Epithelial cell of esophagus (primary cell): Measurements from ENCODE around the gene SERINC4.

ENCODE experiments used
- DNase-seq: peaks from one replicate; pipeline ENCODE4 v3.0.0; 2010; ENCODE audit warnings: low read depth
- H3K4me3 ChIP-seq: 2 replicates; pipeline ENCODE4 v1.5.1; 2011; ENCODE audit warnings: mild to moderate bottlenecking, low read length, control low read depth
- CTCF ChIP-seq: IDR thresholded peaks from 2 replicates; pipeline ENCODE4 v1.5.1; 2011; ENCODE audit warnings: low read depth, mild to moderate bottlenecking, low read length, control low read depth, inconsistent platforms; ENCODE audit not compliant: insufficient read depth; ENCODE audit errors: missing control alignments

SERINC4 gene

GRCh38 chr15:43776718-43777266 lies 23.2 kb downstream of the SERINC4 start, which contains the start of gene ELL3:
Gene ELL3, minus strand, starts transcription at chr15:43776966. Its CDS starts 65 bp downstream, at chr15:43776901.
- peak; percentile 90 for DNase-seq

GRCh38 chr15:43776101-43776717 lies 23.8 kb downstream of the SERINC4 start:
- TF ChIP-seq CTCF, result no peak
- DNase-seq, result peak; percentile 36
- H3K4me3 ChIP-seq, result peak overlapping the region; percentile 93

More at GRCh38 chr15:43776718-43777266, 23.2 kb downstream of the SERINC4 start, which contains the start of gene ELL3:
- no peak for TF ChIP-seq CTCF
- H3K4me3 ChIP-seq, result peak within 1 kb of the TSS; percentile 93

- peak; percentile 81 for TF ChIP-seq CTCF
- H3K4me3 ChIP-seq, result peak overlapping the region; percentile 93
- DNase-seq, result peak; percentile 87
These were observed 24.5 kb downstream of the SERINC4 start for GRCh38 chr15:43775411-43775965.

GRCh38 chr15:43774062-43774461 lies 26.0 kb downstream of the SERINC4 start:
- DNase-seq, result no peak
- no peak for TF ChIP-seq CTCF

GRCh38 chr15:43772624-43773023 lies 27.4 kb downstream of the SERINC4 start:
- H3K4me3 ChIP-seq, result no peak overlapping the region
- DNase-seq, result no peak
- TF ChIP-seq CTCF, result no peak

More at GRCh38 chr15:43774062-43774461, 26.0 kb downstream of the SERINC4 start:
- H3K4me3 ChIP-seq, result no peak overlapping the region

- no peak overlapping the region for H3K4me3 ChIP-seq
- peak; percentile 78 for DNase-seq
- TF ChIP-seq CTCF, result no peak
These were observed 28.2 kb downstream of the SERINC4 start for GRCh38 chr15:43771816-43772215.
